ENCODE results near the gene HYDIN. TPM values are rescaled to one million over a fixed set of nuclear protein-coding genes. Genes with fewer than 3 reads are reported as not detected.
"Not testable (repeated sequence)": the region's sequence is repeated elsewhere in the genome, so short reads cannot be mapped to it uniquely, and the experiment has no call there.

HYDIN gene
- total RNA-seq, 4 donors from 2014 or later, result 0.35 to 10.3 (median 4.3) TPM

GRCh38 chr16:71023851-71024439 is 206.6 kb downstream of the HYDIN start:
- H3K4me1 ChIP-seq, H3K9me3 ChIP-seq, H3K36me3 ChIP-seq, ATAC-seq, H3K27me3 ChIP-seq, H3K4me3 ChIP-seq, H3K27ac ChIP-seq: not testable (repeated sequence)
- whole genome bisulfite sequencing, 2 donors (ENCODE audit: low coverage in 1 of 2), result 51% methylated on average over 3 of the region's 3 CpGs; no CpG with 5 or more reads in 1 of the 2 donors

- not testable (repeated sequence) for H3K27ac ChIP-seq, H3K4me3 ChIP-seq, H3K4me1 ChIP-seq, H3K27me3 ChIP-seq, H3K36me3 ChIP-seq, ATAC-seq, H3K9me3 ChIP-seq
- WGBS, 2 donors (ENCODE audit: low coverage in 1 of 2), result 58% methylated on average over 2 of the region's 5 CpGs; no CpG with 5 or more reads in 1 of the 2 donors
Measured at GRCh38 chr16:71021961-71022537, 208.5 kb downstream of the HYDIN start.

DNA sequence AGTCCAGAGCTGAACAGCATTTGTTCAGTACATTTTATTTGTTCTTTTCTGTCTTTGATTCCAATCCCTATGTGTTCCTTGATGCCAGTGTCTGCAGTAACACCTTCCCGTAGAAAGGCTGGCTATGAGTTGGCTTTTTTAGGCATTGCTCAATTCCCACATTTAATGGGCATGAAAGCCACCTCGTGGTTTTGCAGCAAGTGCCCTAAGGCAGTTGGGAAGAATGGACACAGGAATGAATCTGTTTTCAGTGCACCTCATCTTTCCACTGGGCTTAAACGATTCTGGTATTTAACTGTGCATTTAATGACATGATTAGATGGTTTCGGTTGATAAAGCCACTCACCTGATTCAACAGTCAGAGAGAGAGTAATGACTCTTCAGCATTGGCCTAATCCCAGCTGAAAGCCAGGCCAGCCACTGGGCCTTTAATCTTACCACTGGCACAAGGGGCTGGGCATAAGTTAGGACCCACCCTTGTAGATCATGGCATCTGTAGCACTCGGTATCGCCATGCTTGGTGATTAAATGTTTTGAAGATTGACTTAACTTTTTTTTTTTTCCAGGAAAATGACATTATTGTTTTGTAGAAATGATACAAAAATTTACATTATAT is 211.3 kb downstream of the HYDIN start:
- H3K4me3 ChIP-seq, H3K4me1 ChIP-seq, H3K36me3 ChIP-seq, ATAC-seq, H3K27me3 ChIP-seq, H3K27ac ChIP-seq, H3K9me3 ChIP-seq: not testable (repeated sequence)
- WGBS, 2 donors (ENCODE audit: low coverage in 1 of 2), result 88 to 91% methylated on average over 4 of the region's 6 CpGs

- 20 to 81% methylated on average over 1 to 9 of the region's 10 CpGs for WGBS, 2 donors (ENCODE audit: low coverage in 1 of 2)
- H3K36me3 ChIP-seq, H3K9me3 ChIP-seq, ATAC-seq, H3K4me3 ChIP-seq, H3K27me3 ChIP-seq, H3K27ac ChIP-seq, H3K4me1 ChIP-seq: not testable (repeated sequence)
Measured at GRCh38 chr16:71015419-71015818, 215.1 kb downstream of the HYDIN start.

- no CpG with 5 or more reads among the region's 3 CpGs for WGBS, 2 donors (ENCODE audit: low coverage in 1 of 2)
- not testable (repeated sequence) for H3K9me3 ChIP-seq, ATAC-seq
Measured at GRCh38 chr16:71009440-71010223, 220.9 kb downstream of the HYDIN start.

GRCh38 chr16:71006516-71006915 is 224.0 kb downstream of the HYDIN start:
- ATAC-seq, H3K27me3 ChIP-seq, H3K36me3 ChIP-seq, H3K9me3 ChIP-seq, H3K27ac ChIP-seq, H3K4me1 ChIP-seq, H3K4me3 ChIP-seq: not testable (repeated sequence)
- no CpG with 5 or more reads among the region's 3 CpGs for WGBS, 2 donors (ENCODE audit: low coverage in 1 of 2)

More at GRCh38 chr16:71009440-71010223, 220.9 kb downstream of the HYDIN start:
- not testable (repeated sequence) for H3K27me3 ChIP-seq, H3K27ac ChIP-seq, H3K4me3 ChIP-seq, H3K4me1 ChIP-seq, H3K36me3 ChIP-seq

DNA sequence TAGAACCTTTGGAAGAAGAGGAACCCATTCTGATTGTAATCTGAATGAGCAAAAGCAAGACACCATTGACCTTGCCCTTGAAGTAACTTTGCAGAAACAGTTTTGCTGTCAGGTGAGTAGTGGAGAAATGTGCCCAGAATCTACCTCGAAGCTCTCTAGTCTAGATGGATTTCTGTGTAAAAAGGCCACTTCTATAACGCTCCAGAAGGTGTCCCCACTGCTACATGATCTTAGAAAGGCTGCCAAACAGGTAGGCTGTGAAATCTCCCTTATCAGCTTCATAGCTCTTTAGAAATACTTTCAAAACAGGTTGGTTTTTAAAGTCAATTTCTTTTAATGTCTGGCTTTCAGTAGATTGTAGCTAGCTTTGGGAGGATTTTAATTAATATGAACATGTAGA is 230.8 kb downstream of the HYDIN start:
- not testable (repeated sequence) for H3K27me3 ChIP-seq, ATAC-seq, H3K4me1 ChIP-seq, H3K9me3 ChIP-seq, H3K27ac ChIP-seq, H3K4me3 ChIP-seq, H3K36me3 ChIP-seq
- WGBS, 2 donors (ENCODE audit: low coverage in 1 of 2), result 10 to 25% methylated on average over 2 of the region's 2 CpGs

DNA sequence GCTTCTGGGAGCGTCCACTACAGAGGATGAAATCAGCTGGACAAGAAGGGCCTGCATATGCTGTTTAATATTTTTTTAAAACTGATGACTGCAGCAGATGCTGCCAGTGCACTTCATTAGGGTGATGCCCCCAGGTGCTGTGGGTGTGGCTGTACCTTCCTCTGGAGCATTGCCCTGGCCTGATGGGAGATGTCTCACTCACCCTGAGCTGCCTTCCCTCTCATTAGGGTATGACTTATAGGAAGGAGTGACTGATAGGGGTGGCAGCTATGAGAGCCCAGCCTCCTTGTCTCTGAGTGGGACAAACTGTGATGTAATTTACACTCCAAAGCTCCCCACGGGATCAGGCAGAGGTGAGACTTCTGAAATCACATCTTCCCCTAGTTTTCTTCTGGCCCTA is 234.7 kb downstream of the HYDIN start:
- not testable (repeated sequence) for H3K36me3 ChIP-seq, H3K27me3 ChIP-seq, H3K4me3 ChIP-seq, H3K27ac ChIP-seq, ATAC-seq, H3K9me3 ChIP-seq, H3K4me1 ChIP-seq
- 60 to 80% methylated on average over 1 of the region's 2 CpGs for WGBS, 2 donors (ENCODE audit: low coverage in 1 of 2)

DNA sequence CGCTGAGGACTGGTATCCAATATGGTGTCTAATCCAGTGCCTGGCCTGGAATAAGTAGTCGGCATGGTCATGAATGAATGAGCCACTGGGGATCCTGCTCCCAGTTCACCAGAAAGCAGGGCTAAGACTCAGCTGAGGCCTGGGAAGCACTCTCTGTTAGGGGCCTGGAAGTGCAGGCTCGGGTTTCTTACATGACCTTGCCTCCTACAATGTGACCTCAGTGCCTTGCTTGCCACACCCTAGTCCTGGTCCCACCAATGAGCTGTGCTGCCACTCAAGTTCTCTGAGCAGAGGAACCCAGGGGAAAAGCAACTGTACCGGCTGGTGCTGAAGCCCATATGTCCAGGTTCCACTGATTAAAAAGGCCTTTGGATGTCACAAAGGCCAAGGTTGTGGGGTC is 238.0 kb downstream of the HYDIN start:
- 60% methylated on average over 1 of the region's 4 CpGs; no CpG with 5 or more reads in 1 of the 2 donors for WGBS, 2 donors (ENCODE audit: low coverage in 1 of 2)
- not testable (repeated sequence) for H3K27me3 ChIP-seq, H3K4me1 ChIP-seq, H3K36me3 ChIP-seq, ATAC-seq, H3K4me3 ChIP-seq, H3K9me3 ChIP-seq, H3K27ac ChIP-seq

GRCh38 chr16:70987019-70987715 is 243.4 kb downstream of the HYDIN start:
- not testable (repeated sequence) for H3K4me1 ChIP-seq, ATAC-seq, H3K27ac ChIP-seq, H3K36me3 ChIP-seq, H3K27me3 ChIP-seq, H3K4me3 ChIP-seq, H3K9me3 ChIP-seq
- 64% methylated on average over 4 of the region's 9 CpGs; no CpG with 5 or more reads in 1 of the 2 donors for WGBS, 2 donors (ENCODE audit: low coverage in 1 of 2)

GRCh38 chr16:70984675-70985074 is 245.8 kb downstream of the HYDIN start:
- H3K4me1 ChIP-seq, H3K4me3 ChIP-seq, H3K9me3 ChIP-seq, H3K36me3 ChIP-seq, H3K27me3 ChIP-seq, H3K27ac ChIP-seq, ATAC-seq: not testable (repeated sequence)
- 0 to 53% methylated on average over 1 to 5 of the region's 6 CpGs for WGBS, 2 donors (ENCODE audit: low coverage in 1 of 2)

- H3K27ac ChIP-seq, ATAC-seq, H3K27me3 ChIP-seq, H3K9me3 ChIP-seq, H3K4me1 ChIP-seq, H3K4me3 ChIP-seq, H3K36me3 ChIP-seq: not testable (repeated sequence)
- WGBS, 2 donors (ENCODE audit: low coverage in 1 of 2), result no CpG with 5 or more reads among the region's 3 CpGs
Measured at GRCh38 chr16:70968332-70968731, 262.2 kb downstream of the HYDIN start.

DNA sequence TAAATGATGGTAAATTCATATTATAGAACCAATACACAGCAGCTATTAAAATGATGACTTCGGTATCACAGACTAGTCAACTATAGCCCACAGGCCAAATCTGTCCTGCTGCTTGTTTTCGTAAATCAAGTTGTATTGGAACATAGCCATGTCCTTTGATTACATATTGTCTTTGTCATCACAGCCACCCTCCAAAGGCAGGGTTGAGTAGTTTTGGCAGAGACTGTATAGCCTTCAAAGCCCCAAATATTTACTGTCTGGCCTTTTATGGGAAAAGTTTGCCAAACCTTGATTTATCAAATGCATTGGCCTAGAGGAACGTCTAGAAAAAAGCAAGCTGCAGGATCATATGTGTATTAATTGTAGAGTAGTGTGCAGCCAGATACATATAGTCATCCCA is 270.4 kb downstream of the HYDIN start:
- not testable (repeated sequence) for H3K4me3 ChIP-seq, H3K27ac ChIP-seq, H3K4me1 ChIP-seq, H3K9me3 ChIP-seq, H3K27me3 ChIP-seq, H3K36me3 ChIP-seq, ATAC-seq
- WGBS, 2 donors (ENCODE audit: low coverage in 1 of 2), result no CpG with 5 or more reads among the region's 3 CpGs

Data from gastroesophageal sphincter (tissue), 4 donors.